GM23248 (cell line): ENCODE data around the gene PRKCA.
"Not testable (repeated sequence)": the region's sequence is repeated elsewhere in the genome, so short reads cannot be mapped to it uniquely, and the experiment has no call there.

Experiments used
- EZH2 ChIP-seq: fragments of 200-600 bp; sonication (generic); IDR thresholded peaks from 2 replicates; pipeline ENCODE4 v1.6.1; 2018; ENCODE audit warnings: antibody characterized with exemption, mild to moderate bottlenecking; ENCODE audit not compliant: insufficient read depth, poor library complexity, severe bottlenecking
- EZH2phosphoT487 ChIP-seq: fragments of 200-600 bp; sonication (generic); IDR thresholded peaks from 2 replicates; pipeline ENCODE4 v1.6.1; 2018; ENCODE audit warnings: antibody characterized with exemption, moderate library complexity, mild to moderate bottlenecking, low read depth; ENCODE audit not compliant: insufficient read depth

DNA sequence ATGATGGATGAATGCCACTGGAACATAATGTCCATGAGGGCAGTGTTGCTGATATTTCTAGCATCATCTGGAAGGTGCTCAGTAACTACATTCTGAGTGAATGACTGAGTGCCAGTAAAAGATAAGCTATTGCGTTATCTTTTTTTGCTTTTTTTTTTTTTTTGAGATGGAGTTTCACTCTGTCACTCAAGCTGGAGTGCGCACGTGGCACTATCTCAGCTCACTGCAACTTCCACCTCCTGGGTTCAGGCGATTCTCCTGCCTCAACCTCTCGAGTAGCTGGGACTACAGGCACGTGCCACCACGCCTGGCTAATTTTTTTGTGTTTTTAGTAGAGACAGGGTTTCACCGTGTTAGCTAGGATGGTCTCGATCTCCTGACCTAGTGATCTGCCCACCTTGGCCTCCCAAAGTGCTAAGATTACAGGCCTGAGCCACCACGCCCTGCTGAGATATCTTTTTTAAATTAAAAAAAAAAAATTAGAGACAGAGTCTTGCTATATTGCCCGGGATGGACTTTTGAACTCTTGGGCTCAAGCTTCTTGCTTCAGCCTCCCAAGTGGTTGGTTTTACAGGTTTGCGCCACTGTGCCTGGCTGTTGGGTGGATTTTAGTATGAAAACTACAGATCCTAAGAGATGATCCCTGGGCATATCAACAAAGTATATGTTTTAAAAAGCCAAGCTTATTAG, 43.7 kb downstream of the PRKCA start:
- TF ChIP-seq EZH2, EZH2phosphoT487: not testable (repeated sequence)
